Measurements from ENCODE around the gene KRT85. TPM values are rescaled to one million over a fixed set of nuclear protein-coding genes. Genes with fewer than 3 reads are reported as not detected.

KRT85 gene
- total RNA-seq, 1 donor from 2014 or later = not detected

DNA sequence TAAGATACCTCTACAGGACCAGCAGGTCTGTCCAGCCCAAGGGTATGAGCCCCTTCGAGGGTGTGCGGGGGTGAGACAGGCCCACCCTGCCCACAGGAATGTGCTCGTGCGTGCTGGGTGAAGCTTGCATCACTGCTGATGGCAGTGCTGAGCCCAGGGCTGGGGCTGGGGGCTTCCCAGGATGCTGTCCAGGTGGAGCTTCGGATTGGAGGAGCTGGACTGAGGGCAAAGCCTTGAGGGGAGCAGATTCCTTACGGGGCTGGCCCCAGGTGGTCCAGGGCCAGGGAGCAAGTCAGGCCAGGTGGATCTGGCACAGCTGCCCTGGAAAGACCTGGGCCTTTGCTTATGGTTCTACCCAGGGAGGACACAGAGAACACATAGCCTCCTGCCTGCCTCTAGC is 2.5 kb upstream of the KRT85 start:
- H3K4me3 ChIP-seq (ENCODE audit: low read depth, low read length) = no peak overlapping the region

DNA sequence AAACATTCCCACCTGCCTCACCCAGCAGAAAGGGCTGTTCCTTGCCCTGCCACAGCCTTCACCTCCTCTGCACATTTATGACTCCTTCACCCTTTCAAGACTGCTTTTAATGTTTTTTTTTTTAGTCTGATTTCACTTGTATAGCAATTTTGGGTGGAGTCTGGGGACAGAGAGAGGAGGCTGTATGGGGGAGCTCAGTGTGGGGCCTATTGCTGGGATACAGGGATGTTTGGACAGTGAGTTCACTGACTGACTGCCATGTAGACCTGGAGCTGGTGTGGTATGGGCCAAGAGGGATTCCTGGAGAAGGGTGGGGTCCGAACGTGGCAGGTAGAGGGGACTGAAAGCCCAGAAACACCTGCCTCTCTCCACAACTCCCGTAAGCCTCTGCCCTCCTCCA is 1.9 kb upstream of the KRT85 start:
- Histone ChIP-seq H3K36me3 (ENCODE audit: control insufficient read depth, insufficient read depth, low read length) (no peaks in the 10 kb centered on the region), H3K27me3 (ENCODE audit: control insufficient read depth, insufficient read depth, low read length) (peaks cover 14% of the 10 kb centered on the region), H3K4me3 (ENCODE audit: low read depth, low read length) (no peak overlapping the region)
- TF ChIP-seq, protein P1, sequence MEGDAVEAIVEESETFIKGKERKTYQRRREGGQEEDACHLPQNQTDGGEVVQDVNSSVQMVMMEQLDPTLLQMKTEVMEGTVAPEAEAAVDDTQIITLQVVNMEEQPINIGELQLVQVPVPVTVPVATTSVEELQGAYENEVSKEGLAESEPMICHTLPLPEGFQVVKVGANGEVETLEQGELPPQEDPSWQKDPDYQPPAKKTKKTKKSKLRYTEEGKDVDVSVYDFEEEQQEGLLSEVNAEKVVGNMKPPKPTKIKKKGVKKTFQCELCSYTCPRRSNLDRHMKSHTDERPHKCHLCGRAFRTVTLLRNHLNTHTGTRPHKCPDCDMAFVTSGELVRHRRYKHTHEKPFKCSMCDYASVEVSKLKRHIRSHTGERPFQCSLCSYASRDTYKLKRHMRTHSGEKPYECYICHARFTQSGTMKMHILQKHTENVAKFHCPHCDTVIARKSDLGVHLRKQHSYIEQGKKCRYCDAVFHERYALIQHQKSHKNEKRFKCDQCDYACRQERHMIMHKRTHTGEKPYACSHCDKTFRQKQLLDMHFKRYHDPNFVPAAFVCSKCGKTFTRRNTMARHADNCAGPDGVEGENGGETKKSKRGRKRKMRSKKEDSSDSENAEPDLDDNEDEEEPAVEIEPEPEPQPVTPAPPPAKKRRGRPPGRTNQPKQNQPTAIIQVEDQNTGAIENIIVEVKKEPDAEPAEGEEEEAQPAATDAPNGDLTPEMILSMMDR (IDR thresholded peaks at IDR 0.05; ENCODE audit: insufficient read depth, low read length, poor library complexity, severe bottlenecking) = no peak
- no peak for DNase-seq (ENCODE audit: low read depth)

More for the DNA sequence above, 2.5 kb upstream of the KRT85 start:
- no peaks in the 10 kb centered on the region for H3K36me3 ChIP-seq (ENCODE audit: control insufficient read depth, insufficient read depth, low read length)
- no peak for DNase-seq (ENCODE audit: low read depth)
- H3K27me3 ChIP-seq (ENCODE audit: control insufficient read depth, insufficient read depth, low read length) = peaks cover 14% of the 10 kb centered on the region
- TF ChIP-seq, protein P1 (IDR thresholded peaks at IDR 0.05; ENCODE audit: insufficient read depth, low read length, poor library complexity, severe bottlenecking) = no peak

DNA sequence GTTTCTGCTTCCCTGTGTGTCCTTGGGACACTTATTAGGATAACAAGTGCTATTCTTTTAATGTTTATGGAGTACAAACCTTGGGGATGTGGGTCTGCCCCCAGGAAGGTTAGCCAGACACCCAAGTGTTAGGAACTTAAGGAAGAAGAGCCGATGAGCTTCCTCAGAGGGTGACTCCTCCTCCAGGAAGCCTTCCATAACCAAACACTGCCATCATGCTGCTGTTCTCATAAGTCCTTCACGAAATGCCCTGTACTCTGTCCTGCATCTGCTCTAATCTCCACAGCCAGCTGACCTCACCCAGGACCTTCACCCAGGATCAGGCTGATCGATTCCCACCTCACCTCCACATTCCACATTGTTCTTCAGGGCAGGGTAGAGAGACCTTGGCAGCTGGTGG is 1.2 kb upstream of the KRT85 start:
- TF ChIP-seq, protein P1 (IDR thresholded peaks at IDR 0.05; ENCODE audit: insufficient read depth, low read length, poor library complexity, severe bottlenecking) = no peak
- Histone ChIP-seq H3K27me3 (ENCODE audit: control insufficient read depth, insufficient read depth, low read length) (peaks cover 14% of the 10 kb centered on the region), H3K4me3 (ENCODE audit: low read depth, low read length) (no peak overlapping the region), H3K36me3 (ENCODE audit: control insufficient read depth, insufficient read depth, low read length) (no peaks in the 10 kb centered on the region)
- no peak for DNase-seq (ENCODE audit: low read depth)

DNA sequence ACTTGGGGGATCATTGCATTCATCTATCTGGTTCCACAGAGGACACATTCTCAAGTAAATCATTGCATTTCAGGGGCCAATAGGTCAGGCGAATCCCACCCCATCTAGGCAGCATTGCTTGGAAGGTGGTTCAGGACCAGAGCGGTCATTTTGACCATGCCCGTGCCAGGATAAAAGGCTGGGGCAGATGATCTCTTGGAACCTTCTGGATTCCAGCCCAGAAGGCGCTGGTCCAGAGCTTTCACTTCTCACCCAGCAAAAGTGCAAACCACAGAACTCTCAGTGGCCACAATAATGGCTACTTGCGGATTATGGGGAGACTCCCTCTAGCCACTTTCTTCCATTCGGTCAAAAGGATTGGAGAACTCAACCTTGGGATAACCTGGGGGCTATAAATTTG is 595 bp upstream of the KRT85 start:
- Histone ChIP-seq H3K36me3 (ENCODE audit: control insufficient read depth, insufficient read depth, low read length) (no peaks in the 10 kb centered on the region), H3K4me3 (ENCODE audit: low read depth, low read length) (no peak overlapping the region), H3K27me3 (ENCODE audit: control insufficient read depth, insufficient read depth, low read length) (peaks cover 14% of the 10 kb centered on the region)
- TF ChIP-seq, protein P1 (IDR thresholded peaks at IDR 0.05; ENCODE audit: insufficient read depth, low read length, poor library complexity, severe bottlenecking) = no peak
- DNase-seq (ENCODE audit: low read depth) = no peak

DNA sequence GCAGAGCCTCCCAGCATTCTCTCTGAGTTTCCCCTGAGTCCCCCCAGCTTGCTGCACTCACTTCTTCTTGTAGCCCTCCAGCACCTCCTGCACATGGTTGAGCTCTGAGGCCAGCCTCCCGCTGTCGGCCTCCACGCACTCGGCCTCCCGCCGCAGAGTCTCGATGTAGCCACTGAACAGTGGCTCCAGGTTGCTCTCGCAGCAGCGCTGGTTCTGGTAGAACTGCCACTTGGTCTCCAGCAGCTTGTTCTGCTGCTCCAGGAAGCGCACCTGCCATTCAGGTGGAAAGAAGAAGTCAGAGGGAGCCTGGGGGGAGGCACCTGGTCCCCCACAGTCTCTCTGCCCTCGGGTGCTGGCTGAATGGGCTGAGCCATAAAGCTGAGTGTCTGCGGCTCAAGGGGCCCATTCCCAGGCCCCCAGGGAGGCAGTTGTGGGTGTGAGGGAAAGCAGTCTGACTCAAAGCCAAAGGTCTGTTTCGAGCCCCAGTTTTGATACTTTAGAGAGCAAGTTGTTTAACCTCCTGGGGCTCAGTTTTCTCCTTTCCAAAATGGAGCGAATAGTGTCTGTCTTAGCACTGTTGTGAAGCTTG is 2.3 kb downstream of the KRT85 start:
- Histone ChIP-seq H3K27me3 (ENCODE audit: control insufficient read depth, insufficient read depth, low read length) (peaks cover 19% of the 10 kb centered on the region), H3K4me3 (ENCODE audit: low read depth, low read length) (no peak overlapping the region), H3K36me3 (ENCODE audit: control insufficient read depth, insufficient read depth, low read length) (no peaks in the 10 kb centered on the region)
- TF ChIP-seq, protein P1 (IDR thresholded peaks at IDR 0.05; ENCODE audit: insufficient read depth, low read length, poor library complexity, severe bottlenecking) = no peak
- no peak for DNase-seq (ENCODE audit: low read depth)

DNA sequence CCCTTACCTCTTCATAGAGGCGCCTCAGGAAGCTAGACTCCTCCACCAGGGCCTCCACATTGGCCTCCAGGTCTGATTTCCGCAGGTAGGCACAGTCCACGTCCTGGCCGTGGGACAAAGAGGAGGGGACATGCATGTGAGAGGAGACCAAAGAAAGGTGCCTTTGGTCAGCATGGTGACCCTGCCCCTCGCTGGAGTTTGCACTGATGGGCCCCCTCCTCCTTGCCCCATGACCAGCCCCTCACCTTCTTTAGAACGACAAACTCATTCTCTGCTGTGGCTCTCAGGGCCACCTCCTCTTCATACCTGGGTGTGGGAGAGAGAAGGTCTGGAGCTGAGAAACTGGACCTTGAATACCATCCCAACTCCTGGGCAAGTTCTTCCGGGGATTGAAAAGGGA is 3.2 kb downstream of the KRT85 start:
- no peak overlapping the region for H3K4me3 ChIP-seq (ENCODE audit: low read depth, low read length)
- no peaks in the 10 kb centered on the region for H3K36me3 ChIP-seq (ENCODE audit: control insufficient read depth, insufficient read depth, low read length)
- H3K27me3 ChIP-seq (ENCODE audit: control insufficient read depth, insufficient read depth, low read length) = peaks cover 19% of the 10 kb centered on the region
- no peak for DNase-seq (ENCODE audit: low read depth)
- TF ChIP-seq, protein P1 (IDR thresholded peaks at IDR 0.05; ENCODE audit: insufficient read depth, low read length, poor library complexity, severe bottlenecking) = no peak
